GM23338 (cell line): ENCODE results near the gene PRKAR1B. TPM values are rescaled to one million over a fixed set of nuclear protein-coding genes. Genes with fewer than 3 reads are reported as not detected.

ENCODE experiments used
- ATAC-seq: fragments of 200-7000 bp; cut with Tn5 transposase; 3 replicates; pipeline ENCODE4 v1.9.1; 2020
- DNase-seq: peaks from one replicate; pipeline ENCODE4 v3.0.0-alpha.2; 2015; ENCODE audit warnings: low spot score
- H2AFZ ChIP-seq: fragments of 200-600 bp; sonication (generic); 2 replicates; pipeline ENCODE4 v1.8.0; 2016; ENCODE audit warnings: antibody characterized with exemption, mild to moderate bottlenecking, moderate library complexity
- H3F3A ChIP-seq: fragments of 200-600 bp; sonication (generic); replicated peaks from 2 replicates; pipeline ENCODE4 v1.8.0; 2017; ENCODE audit warnings: antibody characterized with exemption, mixed run types, low read depth
- H3K27ac ChIP-seq: fragments of 200-600 bp; sonication (generic); 2 replicates; pipeline ENCODE4 v1.6.1; 2016; ENCODE audit warnings: low read depth
- H3K27me3 ChIP-seq: fragments of 200-600 bp; sonication (generic); 2 replicates; pipeline ENCODE4 v1.8.0; 2016; ENCODE audit warnings: mild to moderate bottlenecking, mixed run types, moderate library complexity; ENCODE audit not compliant: insufficient read depth
- H3K36me3 ChIP-seq: fragments of 200-600 bp; sonication (generic); 2 replicates; pipeline ENCODE4 v1.8.0; 2016; ENCODE audit warnings: mild to moderate bottlenecking; ENCODE audit not compliant: insufficient read depth
- H3K4me1 ChIP-seq: fragments of 200-600 bp; sonication (generic); 2 replicates; pipeline ENCODE4 v1.8.0; 2016; ENCODE audit warnings: mild to moderate bottlenecking, moderate library complexity; ENCODE audit not compliant: insufficient read depth
- H3K4me2 ChIP-seq: fragments of 200-600 bp; sonication (generic); 2 replicates; pipeline ENCODE4 v1.7.1; 2017; ENCODE audit warnings: mixed run types
- H3K4me3 ChIP-seq: fragments of 200-600 bp; sonication (generic); 2 replicates; pipeline ENCODE4 v1.6.1; 2016; ENCODE audit warnings: mixed run types
- H3K79me2 ChIP-seq: fragments of 200-600 bp; sonication (generic); replicated peaks from 2 replicates; pipeline ENCODE4 v1.8.0; 2017; ENCODE audit warnings: mild to moderate bottlenecking; ENCODE audit not compliant: insufficient read depth
- H3K9me2 ChIP-seq: fragments of 200-600 bp; sonication (generic); 2 replicates; pipeline ENCODE4 v1.8.0; 2017; ENCODE audit not compliant: insufficient read depth
- H4K20me1 ChIP-seq: fragments of 200-600 bp; sonication (generic); replicated peaks from 2 replicates; pipeline ENCODE4 v1.8.0; 2017; ENCODE audit warnings: mild to moderate bottlenecking; ENCODE audit not compliant: insufficient read depth
- H3K27ac Mint-ChIP-seq: 2 replicates; pipeline ENCODE4 v1.8.0; 2020; ENCODE audit warnings: inconsistent platforms, mild to moderate bottlenecking, moderate library complexity, mixed read lengths
- H3K27me3 Mint-ChIP-seq: 3 replicates; pipeline ENCODE4 v1.8.0; 2022; ENCODE audit warnings: low read depth, mild to moderate bottlenecking, moderate library complexity, mixed read lengths, inconsistent platforms; ENCODE audit not compliant: insufficient read depth, poor library complexity
- H3K36me3 Mint-ChIP-seq: 3 replicates; pipeline ENCODE4 v1.8.0; 2021; ENCODE audit warnings: low read depth, mild to moderate bottlenecking, inconsistent platforms, moderate library complexity, mixed read lengths
- H3K4me1 Mint-ChIP-seq: 3 replicates; pipeline ENCODE4 v1.8.0; 2020; ENCODE audit warnings: mild to moderate bottlenecking, inconsistent platforms, mixed read lengths
- H3K4me3 Mint-ChIP-seq: 3 replicates; pipeline ENCODE4 v1.8.0; 2021; ENCODE audit warnings: moderate library complexity, mild to moderate bottlenecking, inconsistent platforms, mixed read lengths
- H3K9me3 Mint-ChIP-seq: 3 replicates; pipeline ENCODE4 v1.8.0; 2020; ENCODE audit warnings: moderate library complexity, mild to moderate bottlenecking, inconsistent platforms, mixed read lengths
- CREB1 ChIP-seq: fragments of 250-450 bp; sonication (Bioruptor Pico); IDR thresholded peaks from 2 replicates; pipeline ENCODE4 v1.5.0; 2020; ENCODE audit warnings: low read depth, mild to moderate bottlenecking, moderate library complexity
- ETS1 ChIP-seq: IDR thresholded peaks from 2 replicates; pipeline ENCODE4 v1.6.1; 2016; ENCODE audit warnings: antibody characterized with exemption
- EZH2 ChIP-seq: fragments of 200-600 bp; sonication (generic); IDR thresholded peaks from one replicate; pipeline ENCODE4 v1.8.0; 2017; ENCODE audit warnings: antibody characterized with exemption, mild to moderate bottlenecking, low read depth; ENCODE audit not compliant: unreplicated experiment
- EZH2phosphoT487 ChIP-seq: fragments of 200-600 bp; sonication (generic); IDR thresholded peaks from one replicate; pipeline ENCODE4 v1.8.1; 2018; ENCODE audit warnings: antibody characterized with exemption; ENCODE audit not compliant: unreplicated experiment
- JUNB ChIP-seq: IDR thresholded peaks from one replicate; pipeline ENCODE4 v1.6.1; 2016; ENCODE audit warnings: antibody characterized with exemption; ENCODE audit not compliant: unreplicated experiment
- NANOG ChIP-seq: IDR thresholded peaks from 2 replicates; pipeline ENCODE4 v1.6.1; 2016; ENCODE audit warnings: antibody characterized with exemption, borderline replicate concordance
- POLR2AphosphoS5 ChIP-seq: IDR thresholded peaks from 2 replicates; pipeline ENCODE4 v1.6.1; 2016; ENCODE audit warnings: antibody characterized with exemption, low read depth
- REST ChIP-seq: IDR thresholded peaks from one replicate; pipeline ENCODE4 v1.6.1; 2018; ENCODE audit warnings: antibody characterized with exemption; ENCODE audit not compliant: unreplicated experiment
- ZNF114 ChIP-seq: fragments of 250-450 bp; sonication (Bioruptor Pico); IDR thresholded peaks from 2 replicates; pipeline ENCODE4 v1.5.0; 2020; ENCODE audit warnings: mild to moderate bottlenecking, moderate library complexity
- ZNF331 ChIP-seq: fragments of 250-450 bp; sonication (Bioruptor Pico); IDR thresholded peaks from 2 replicates; pipeline ENCODE4 v1.5.0; 2020; ENCODE audit warnings: low read depth, mild to moderate bottlenecking, moderate library complexity
- ZNF462 ChIP-seq: fragments of 250-450 bp; sonication (Bioruptor Pico); IDR thresholded peaks from 2 replicates; pipeline ENCODE4 v1.5.0; 2020; ENCODE audit warnings: mild to moderate bottlenecking, moderate library complexity
- polyA plus RNA-seq: library from polyadenylated mRNA; unstranded; fragments of >200 nt; fragmentation: Nextera tagmentation; extraction: Ambion mirVana; gene quantifications from 2 replicates; pipeline ENCODE4 v1.2.1, GENCODE V29; 2016
- total RNA-seq: library from RNA; depleted of rRNA; stranded (reverse); fragments of >200 nt; shearing (Covaris generic); gene quantifications from 2 replicates; pipeline ENCODE4 v1.2.3, GENCODE V29; 2014
- TF ChIP-seq, protein P1 (sequence below), 2 experiments: fragments of 200-600 bp in 1 of 2; sonication (generic) in 1 of 2; conservative IDR thresholded peaks; 2 replicates each; pipeline versions ENCODE4 v1.5.1 to v1.6.1; 2016 to 2017; ENCODE audit warnings: antibody characterized with exemption in 2 of 2, low read depth in 2 of 2, mild to moderate bottlenecking in 2 of 2, moderate library complexity in 1 of 2

Gene PRKAR1B
- total and polyA plus RNA-seq, 2 experiments from 2014 or later, result 35.7 to 36.7 TPM

- TF ChIP-seq ZNF462, result no peak
- TF ChIP-seq CREB1 (CRISPR knock-in tag), result no peak
Measured at GRCh38 chr7:696426-696811, 30.7 kb downstream of the PRKAR1B start (continued).

GRCh38 chr7:693280-693679 is 33.8 kb downstream of the PRKAR1B start:
- H4K20me1 ChIP-seq, result no peaks in the 10 kb centered on the region
- no peak overlapping the region for H3K27ac ChIP-seq
- H2AFZ ChIP-seq, result no peak overlapping the region
- H3K27me3 ChIP-seq, result no peaks in the 10 kb centered on the region
- H3K27me3 Mint-ChIP-seq, result peaks cover 7% of the 10 kb centered on the region
- ATAC-seq, result no peak
- no peak overlapping the region for H3K4me3 ChIP-seq
- H3K4me2 ChIP-seq, result no peak overlapping the region
- peaks cover 78% of the 10 kb centered on the region for H3K36me3 Mint-ChIP-seq
- H3K36me3 ChIP-seq, result peaks cover 10% of the 10 kb centered on the region
- H3K4me1 Mint-ChIP-seq, result no peaks in the 10 kb centered on the region; the same call in 2 of the 3 replicates
- no peaks in the 10 kb centered on the region for H3K4me1 ChIP-seq
- H3F3A ChIP-seq, result no peaks in the 10 kb centered on the region
- H3K4me3 Mint-ChIP-seq, result no peak overlapping the region
- H3K9me2 ChIP-seq, result no peaks in the 10 kb centered on the region
- H3K9me3 Mint-ChIP-seq, result peaks cover 35% of the 10 kb centered on the region
- H3K79me2 ChIP-seq, result peaks cover 5% of the 10 kb centered on the region; the same call in 1 of the 2 replicates
- DNase-seq, result no peak
- no peak overlapping the region; the same call in 1 of the 2 replicates for H3K27ac Mint-ChIP-seq
- no peak for TF ChIP-seq ZNF114 (CRISPR knock-in tag)
- TF ChIP-seq NANOG, result no peak
- TF ChIP-seq POLR2AphosphoS5, result no peak
- TF ChIP-seq ETS1, result no peak
- TF ChIP-seq CREB1 (CRISPR knock-in tag), result no peak
- no peak for TF ChIP-seq ZNF331 (CRISPR knock-in tag)
- TF ChIP-seq, protein P1, sequence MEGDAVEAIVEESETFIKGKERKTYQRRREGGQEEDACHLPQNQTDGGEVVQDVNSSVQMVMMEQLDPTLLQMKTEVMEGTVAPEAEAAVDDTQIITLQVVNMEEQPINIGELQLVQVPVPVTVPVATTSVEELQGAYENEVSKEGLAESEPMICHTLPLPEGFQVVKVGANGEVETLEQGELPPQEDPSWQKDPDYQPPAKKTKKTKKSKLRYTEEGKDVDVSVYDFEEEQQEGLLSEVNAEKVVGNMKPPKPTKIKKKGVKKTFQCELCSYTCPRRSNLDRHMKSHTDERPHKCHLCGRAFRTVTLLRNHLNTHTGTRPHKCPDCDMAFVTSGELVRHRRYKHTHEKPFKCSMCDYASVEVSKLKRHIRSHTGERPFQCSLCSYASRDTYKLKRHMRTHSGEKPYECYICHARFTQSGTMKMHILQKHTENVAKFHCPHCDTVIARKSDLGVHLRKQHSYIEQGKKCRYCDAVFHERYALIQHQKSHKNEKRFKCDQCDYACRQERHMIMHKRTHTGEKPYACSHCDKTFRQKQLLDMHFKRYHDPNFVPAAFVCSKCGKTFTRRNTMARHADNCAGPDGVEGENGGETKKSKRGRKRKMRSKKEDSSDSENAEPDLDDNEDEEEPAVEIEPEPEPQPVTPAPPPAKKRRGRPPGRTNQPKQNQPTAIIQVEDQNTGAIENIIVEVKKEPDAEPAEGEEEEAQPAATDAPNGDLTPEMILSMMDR (conservative IDR thresholded peaks at IDR 0.05; ENCODE audit: low read depth in 2 of 2), result no peak
- TF ChIP-seq REST, result no peak
- no peak for TF ChIP-seq EZH2phosphoT487
- no peak for TF ChIP-seq JUNB
- TF ChIP-seq EZH2, result no peak
